Prostate gland (tissue), 2 donors: Measurements from ENCODE around the gene ZMIZ1.

ENCODE experiments used
- POLR2A ChIP-seq: fragments of 450-650 bp; IDR thresholded peaks from one replicate; pipeline ENCODE4 v1.6.1; 2016; ENCODE audit warnings: antibody characterized with exemption, mild to moderate bottlenecking
- POLR2AphosphoS5 ChIP-seq: sonication (generic); formaldehyde crosslinking; IDR thresholded peaks from one replicate; pipeline ENCODE4 v1.6.1; 2017; ENCODE audit warnings: antibody characterized with exemption
- TF ChIP-seq, protein P1 (sequence below), 4 experiments: fragments of 200-600 bp in 2 of 4; fragments of 450-650 bp in 2 of 4; sonication (generic) in 2 of 4; IDR thresholded peaks; 1 replicate in 3 of 4; 2 replicates in 1 of 4; pipeline ENCODE4 v1.5.1; 2016 to 2019; ENCODE audit warnings: antibody characterized with exemption in 4 of 4, mild to moderate bottlenecking in 2 of 4, moderate library complexity in 2 of 4

DNA sequence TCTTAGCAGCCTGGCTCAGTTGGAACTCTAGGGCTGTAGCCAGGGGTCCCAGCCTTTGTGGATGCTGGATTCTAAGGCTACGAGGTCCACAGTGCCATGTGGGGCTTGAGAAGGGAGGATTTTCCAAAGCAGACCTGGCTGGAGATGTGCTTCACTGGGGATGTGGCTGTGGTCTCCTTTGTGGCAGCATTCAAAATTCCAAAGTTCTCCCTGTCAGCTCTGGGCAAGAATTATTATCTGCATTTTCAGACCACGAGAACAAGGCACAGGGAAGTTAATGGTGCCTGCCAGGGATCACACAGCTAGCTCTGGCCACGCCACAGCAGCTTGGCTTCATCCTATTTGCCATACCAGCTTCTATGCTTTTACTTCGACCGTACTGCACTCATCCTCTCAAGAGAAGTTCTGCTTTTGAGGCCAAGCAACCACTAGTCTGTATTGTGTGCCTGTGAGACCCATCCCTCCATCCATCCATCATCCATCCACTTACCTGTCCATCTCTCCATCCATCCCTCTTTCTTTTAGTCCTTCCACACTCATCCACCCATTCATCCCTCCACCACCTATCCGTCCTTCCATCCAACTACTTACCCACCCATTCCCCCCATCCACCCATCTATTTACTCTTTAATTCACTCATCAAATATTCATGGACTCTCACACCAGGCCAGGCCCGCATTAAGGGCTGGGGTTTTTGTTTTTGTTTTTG, 71.5 kb downstream of the ZMIZ1 start:
- no peak for TF ChIP-seq POLR2A
- TF ChIP-seq, protein P1, sequence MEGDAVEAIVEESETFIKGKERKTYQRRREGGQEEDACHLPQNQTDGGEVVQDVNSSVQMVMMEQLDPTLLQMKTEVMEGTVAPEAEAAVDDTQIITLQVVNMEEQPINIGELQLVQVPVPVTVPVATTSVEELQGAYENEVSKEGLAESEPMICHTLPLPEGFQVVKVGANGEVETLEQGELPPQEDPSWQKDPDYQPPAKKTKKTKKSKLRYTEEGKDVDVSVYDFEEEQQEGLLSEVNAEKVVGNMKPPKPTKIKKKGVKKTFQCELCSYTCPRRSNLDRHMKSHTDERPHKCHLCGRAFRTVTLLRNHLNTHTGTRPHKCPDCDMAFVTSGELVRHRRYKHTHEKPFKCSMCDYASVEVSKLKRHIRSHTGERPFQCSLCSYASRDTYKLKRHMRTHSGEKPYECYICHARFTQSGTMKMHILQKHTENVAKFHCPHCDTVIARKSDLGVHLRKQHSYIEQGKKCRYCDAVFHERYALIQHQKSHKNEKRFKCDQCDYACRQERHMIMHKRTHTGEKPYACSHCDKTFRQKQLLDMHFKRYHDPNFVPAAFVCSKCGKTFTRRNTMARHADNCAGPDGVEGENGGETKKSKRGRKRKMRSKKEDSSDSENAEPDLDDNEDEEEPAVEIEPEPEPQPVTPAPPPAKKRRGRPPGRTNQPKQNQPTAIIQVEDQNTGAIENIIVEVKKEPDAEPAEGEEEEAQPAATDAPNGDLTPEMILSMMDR (IDR thresholded peaks at IDR 0.05), result no peak
- TF ChIP-seq POLR2AphosphoS5, result no peak
